Mononuclear cell (primary cell): ENCODE data around the gene ZNF692. TPM values are rescaled to one million over a fixed set of nuclear protein-coding genes. Genes with fewer than 3 reads are reported as not detected.
"Not testable (repeated sequence)": the region's sequence is repeated elsewhere in the genome, so short reads cannot be mapped to it uniquely, and the experiment has no call there.

ENCODE experiments used
- H3K27me3 ChIP-seq: 2 replicates; pipeline ENCODE4 v1.6.0; 2011; ENCODE audit warnings: low read length, control low read depth; ENCODE audit not compliant: insufficient read depth
- H3K4me1 ChIP-seq: 2 replicates; pipeline ENCODE4 v1.5.1; 2011; ENCODE audit warnings: mild to moderate bottlenecking, low read length, control low read depth; ENCODE audit not compliant: insufficient read depth
- H3K4me3 ChIP-seq: 2 replicates; pipeline ENCODE4 v1.5.1; 2011; ENCODE audit warnings: mild to moderate bottlenecking, low read length, moderate library complexity
- H3K9me3 ChIP-seq: 2 replicates; pipeline ENCODE4 v1.5.1; 2011; ENCODE audit warnings: low read depth, mild to moderate bottlenecking, control low read depth, low read length
- total RNA-seq: library from RNA; depleted of rRNA; stranded (reverse); fragments of >200 nt; gene quantifications from one replicate; pipeline ENCODE4 v1.2.3, GENCODE V29; 2012

Gene ZNF692
- total RNA-seq, 1 donor, result 5.6 TPM

GRCh38 chr1:248889914-248890243 lies 31.0 kb upstream of the ZNF692 start:
- not testable (repeated sequence) for H3K4me3 ChIP-seq, H3K27me3 ChIP-seq, H3K9me3 ChIP-seq, H3K4me1 ChIP-seq

GRCh38 chr1:248886237-248886895 lies 27.5 kb upstream of the ZNF692 start:
- Histone ChIP-seq H3K9me3 (no peaks in the 10 kb centered on the region), H3K4me1 (no peaks in the 10 kb centered on the region), H3K4me3 (no peak overlapping the region), H3K27me3 (no peaks in the 10 kb centered on the region)

DNA sequence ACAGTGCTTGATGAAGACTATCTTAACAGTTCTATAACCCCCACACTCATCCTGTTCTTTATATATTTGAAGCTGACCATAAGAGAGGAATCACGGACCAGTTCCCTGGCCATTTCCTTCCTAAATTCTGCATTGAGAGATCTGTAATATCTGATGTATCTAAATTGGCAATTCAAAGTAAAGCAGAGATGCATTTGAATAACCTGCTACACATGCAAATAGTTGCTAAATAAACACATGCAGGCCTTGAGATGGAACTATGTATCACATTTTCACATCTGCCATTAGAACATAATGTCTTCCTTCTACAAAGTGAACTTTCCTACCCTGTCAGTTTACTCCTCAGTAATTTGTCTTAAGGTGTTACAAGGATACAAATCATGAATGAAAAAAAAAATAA lies 26.8 kb upstream of the ZNF692 start:
- Histone ChIP-seq H3K9me3 (no peaks in the 10 kb centered on the region), H3K27me3 (no peaks in the 10 kb centered on the region), H3K4me3 (no peak overlapping the region), H3K4me1 (no peaks in the 10 kb centered on the region)

DNA sequence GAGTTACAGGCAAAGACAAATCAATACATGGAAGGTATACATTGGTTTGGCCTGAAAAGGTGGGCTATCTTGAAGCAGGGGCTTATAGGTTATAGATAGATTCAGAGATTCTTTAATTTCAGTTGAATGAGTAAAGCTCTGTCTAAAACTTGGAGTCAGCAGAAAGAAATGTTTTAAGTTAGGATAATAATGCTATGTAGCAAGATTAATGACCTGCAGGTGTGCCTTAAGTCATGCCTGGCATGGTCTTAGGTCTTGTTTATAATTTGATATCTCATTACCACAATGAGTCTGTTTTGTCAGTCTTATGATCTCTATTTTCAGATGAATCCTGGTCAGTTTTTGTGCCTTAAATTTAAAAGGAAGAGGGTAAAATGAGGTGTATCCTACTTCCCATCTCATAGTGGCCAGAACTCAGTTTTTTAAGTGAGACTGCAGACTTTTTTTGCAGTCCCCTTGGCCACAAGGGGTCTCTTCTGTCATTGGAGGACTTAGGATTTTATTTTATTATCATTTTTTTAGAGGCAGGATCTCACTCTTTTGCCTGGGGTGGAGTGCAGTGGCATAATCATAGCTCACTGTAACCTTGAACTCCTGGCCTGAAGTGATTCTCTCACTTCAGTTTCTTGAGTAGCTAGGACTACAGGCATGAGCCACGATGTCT lies 25.9 kb upstream of the ZNF692 start:
- H3K4me1 ChIP-seq, result no peaks in the 10 kb centered on the region
- H3K27me3 ChIP-seq, result no peaks in the 10 kb centered on the region
- no peak overlapping the region for H3K4me3 ChIP-seq
- H3K9me3 ChIP-seq, result no peaks in the 10 kb centered on the region

- not testable (repeated sequence) for H3K9me3 ChIP-seq, H3K27me3 ChIP-seq, H3K4me3 ChIP-seq, H3K4me1 ChIP-seq
Measured at GRCh38 chr1:248882427-248882826, 23.5 kb upstream of the ZNF692 start.

DNA sequence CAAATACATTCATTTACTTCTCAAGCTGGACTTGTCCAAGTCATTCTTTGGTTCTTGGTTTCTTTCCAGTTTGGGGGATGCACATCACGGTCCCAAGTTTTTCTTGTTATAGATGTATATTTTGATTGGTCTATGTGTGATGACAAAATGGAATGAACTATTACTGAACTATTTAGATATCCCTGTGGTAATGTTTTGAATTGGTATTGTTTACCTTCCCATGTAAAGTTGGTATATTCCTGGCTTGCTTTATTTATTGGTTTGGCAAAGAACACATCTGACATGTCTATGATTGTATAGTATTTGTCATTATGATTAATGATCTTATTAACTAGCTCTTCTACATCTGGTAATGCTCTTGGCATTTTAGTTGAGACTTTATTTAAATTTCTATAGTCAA lies 22.4 kb upstream of the ZNF692 start:
- H3K4me3 ChIP-seq, result no peak overlapping the region
- no peaks in the 10 kb centered on the region for H3K27me3 ChIP-seq
- H3K4me1 ChIP-seq, result no peaks in the 10 kb centered on the region
- no peaks in the 10 kb centered on the region for H3K9me3 ChIP-seq

- Histone ChIP-seq H3K9me3 (no peaks in the 10 kb centered on the region), H3K4me1 (peaks cover 17% of the 10 kb centered on the region), H3K4me3 (peak overlapping the region; percentile 81), H3K27me3 (no peaks in the 10 kb centered on the region)
Measured at GRCh38 chr1:248873993-248874533, 15.2 kb upstream of the ZNF692 start.

DNA sequence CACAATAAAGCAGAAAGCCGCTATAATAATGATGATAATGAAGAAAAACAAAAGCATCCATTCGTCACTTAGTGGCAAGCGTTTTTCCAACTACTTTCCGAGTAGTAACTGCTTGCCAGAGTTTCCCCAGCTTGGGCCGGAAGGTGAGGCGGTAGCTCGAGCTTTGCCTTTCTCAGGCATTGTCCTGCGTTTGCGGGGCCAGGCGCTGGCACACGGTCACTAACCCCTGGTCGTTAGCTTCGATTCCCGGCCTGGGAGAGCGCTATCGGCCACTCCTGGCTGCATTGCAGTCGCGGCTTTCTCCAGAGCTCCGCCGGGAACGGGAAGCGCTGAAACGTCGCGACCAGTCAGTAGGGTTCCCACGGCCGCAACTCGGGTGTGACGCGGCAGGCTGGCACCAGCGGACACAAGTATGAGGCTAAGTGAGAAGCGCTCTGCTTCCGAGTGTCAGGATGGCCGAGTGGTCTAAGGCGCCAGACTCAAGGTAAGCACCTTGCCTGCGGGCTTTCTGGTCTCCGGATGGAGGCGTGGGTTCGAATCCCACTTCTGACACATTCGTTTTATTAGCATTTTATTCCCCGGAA lies 14.6 kb upstream of the ZNF692 start:
- no peaks in the 10 kb centered on the region for H3K9me3 ChIP-seq
- peak overlapping the region; percentile 81 for H3K4me3 ChIP-seq
- H3K27me3 ChIP-seq, result no peaks in the 10 kb centered on the region
- H3K4me1 ChIP-seq, result peaks cover 17% of the 10 kb centered on the region

- Histone ChIP-seq H3K9me3 (no peaks in the 10 kb centered on the region), H3K27me3 (no peaks in the 10 kb centered on the region)
Measured at GRCh38 chr1:248872752-248873408, 14.0 kb upstream of the ZNF692 start.

DNA sequence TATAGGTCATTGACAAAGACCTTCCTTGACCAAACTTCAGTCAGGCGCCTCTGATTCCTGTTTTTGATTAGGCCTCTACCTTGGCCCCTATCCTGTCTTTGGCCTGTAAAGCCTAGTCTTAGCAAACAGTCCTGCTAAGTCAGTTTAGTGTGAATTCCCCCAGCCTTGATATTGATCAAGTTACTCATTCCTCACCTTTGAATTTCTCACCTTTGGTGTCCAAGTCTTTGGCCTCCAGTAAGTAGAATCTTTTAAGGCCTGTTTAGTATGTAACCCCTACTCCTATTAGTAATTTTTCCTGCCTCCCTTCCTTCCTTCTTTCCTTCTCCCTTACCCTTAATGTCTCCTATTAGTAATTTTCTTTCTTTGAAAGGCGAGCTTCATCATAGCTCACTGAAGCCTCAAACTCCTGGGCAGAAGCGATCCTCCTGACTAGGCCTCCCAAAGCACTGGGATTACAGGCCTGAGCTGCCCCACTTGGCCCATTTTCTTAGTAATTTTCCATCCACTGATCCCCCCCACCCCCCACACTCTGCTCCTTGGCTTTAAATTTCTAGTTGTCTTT lies 13.0 kb upstream of the ZNF692 start:
- Histone ChIP-seq H3K9me3 (no peaks in the 10 kb centered on the region), H3K27me3 (no peaks in the 10 kb centered on the region), H3K4me1 (peaks cover 17% of the 10 kb centered on the region), H3K4me3 (no peak overlapping the region)

More at GRCh38 chr1:248872752-248873408, 14.0 kb upstream of the ZNF692 start:
- peaks cover 17% of the 10 kb centered on the region for H3K4me1 ChIP-seq
- peak overlapping the region; percentile 81 for H3K4me3 ChIP-seq

- Histone ChIP-seq H3K27me3 (no peaks in the 10 kb centered on the region), H3K9me3 (no peaks in the 10 kb centered on the region), H3K4me3 (peak overlapping the region; percentile 62), H3K4me1 (peaks cover 36% of the 10 kb centered on the region)
Measured at GRCh38 chr1:248862998-248863881, 4.4 kb upstream of the ZNF692 start.

DNA sequence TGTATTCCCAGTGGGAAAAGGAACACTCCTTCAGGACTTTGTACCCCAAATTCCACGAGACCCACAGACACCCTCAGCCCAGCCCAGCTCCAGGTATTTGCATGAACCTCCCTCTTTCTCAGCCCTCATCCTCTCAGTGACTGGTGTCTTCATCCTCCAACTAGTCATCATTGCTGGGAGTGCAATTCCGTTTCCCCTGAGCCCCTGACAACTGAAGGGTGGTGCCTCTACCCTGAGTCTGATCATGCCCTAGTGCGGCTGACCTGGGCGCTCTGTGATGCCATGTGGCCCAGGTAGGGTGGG lies 3.8 kb upstream of the ZNF692 start:
- peak overlapping the region; percentile 62 for H3K4me3 ChIP-seq
- no peaks in the 10 kb centered on the region for H3K27me3 ChIP-seq
- peaks cover 42% of the 10 kb centered on the region for H3K4me1 ChIP-seq
- no peaks in the 10 kb centered on the region for H3K9me3 ChIP-seq

DNA sequence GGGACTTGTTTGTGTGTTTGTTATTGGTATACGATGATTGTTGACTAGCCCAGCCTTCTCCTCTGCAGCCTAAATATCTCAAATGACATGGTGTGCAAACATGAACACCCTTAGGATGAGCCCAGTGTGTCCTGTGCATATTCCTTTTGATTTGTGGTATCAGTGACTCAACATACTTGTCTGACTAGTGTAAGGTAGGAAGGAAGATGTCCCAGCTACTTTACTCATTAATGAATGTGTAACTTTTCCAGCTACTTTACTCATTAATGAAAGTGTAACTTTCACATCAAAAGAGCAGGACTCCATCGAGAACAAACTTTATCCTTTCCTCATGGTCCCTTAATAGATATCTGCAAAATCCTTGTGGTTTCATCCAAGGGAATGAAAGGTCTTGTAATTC lies 2.7 kb upstream of the ZNF692 start:
- H3K9me3 ChIP-seq, result no peaks in the 10 kb centered on the region
- H3K4me1 ChIP-seq, result peaks cover 51% of the 10 kb centered on the region
- H3K4me3 ChIP-seq, result no peak overlapping the region
- H3K27me3 ChIP-seq, result no peaks in the 10 kb centered on the region

DNA sequence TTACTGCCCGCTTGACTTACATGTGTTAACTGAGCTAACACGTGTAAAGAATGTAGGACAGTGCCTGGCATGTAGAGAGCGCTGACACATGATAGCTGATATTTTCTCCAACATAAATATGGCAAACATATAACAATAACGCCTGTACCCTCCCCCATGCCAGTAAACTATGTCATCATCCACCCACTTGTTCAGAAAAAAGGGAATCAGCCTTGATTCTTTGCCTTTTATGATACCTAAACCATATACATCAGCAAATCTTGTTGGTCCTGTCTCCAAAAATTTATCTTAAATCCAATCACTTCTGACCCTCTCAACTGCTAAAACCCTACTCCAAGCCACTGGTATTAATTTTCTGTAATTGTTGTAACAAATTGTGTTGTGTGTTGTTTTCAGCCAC lies 1.1 kb upstream of the ZNF692 start:
- H3K4me3 ChIP-seq, result no peak overlapping the region
- no peaks in the 10 kb centered on the region for H3K27me3 ChIP-seq
- H3K4me1 ChIP-seq, result peaks cover 51% of the 10 kb centered on the region
- no peaks in the 10 kb centered on the region for H3K9me3 ChIP-seq
